Ascending aorta (tissue), 2 donors: ENCODE results near the gene EME1. TPM values are rescaled to one million over a fixed set of nuclear protein-coding genes. Genes with fewer than 3 reads are reported as not detected.
"Not testable (repeated sequence)": the region's sequence is repeated elsewhere in the genome, so short reads cannot be mapped to it uniquely, and the experiment has no call there.

Experiments used
- DNase-seq, 2 donors: peaks; one replicate each; pipeline ENCODE4 v3.0.0-alpha.2; 2019; ENCODE audit warnings: low spot score in 2 of 2
- H3K27ac ChIP-seq, 2 donors: fragments of 200-600 bp; sonication (generic); one replicate each; pipeline ENCODE4 v1.5.1; 2016 to 2017; ENCODE audit warnings: mild to moderate bottlenecking in 1 of 2
- H3K27me3 ChIP-seq: fragments of 200-600 bp; sonication (generic); one replicate; pipeline ENCODE4 v1.5.1; 2017
- H3K36me3 ChIP-seq, 2 donors: fragments of 200-600 bp; sonication (generic); one replicate each; pipeline ENCODE4 v1.5.1; 2016
- H3K4me1 ChIP-seq, 2 donors: fragments of 200-600 bp; sonication (generic); one replicate each; pipeline ENCODE4 v1.5.1; 2016 to 2017; ENCODE audit warnings: mild to moderate bottlenecking in 1 of 2
- H3K4me3 ChIP-seq, 2 donors: fragments of 200-600 bp; sonication (generic); one replicate each; pipeline ENCODE4 v1.5.1; 2016 to 2017; ENCODE audit warnings: mild to moderate bottlenecking in 1 of 2
- H3K9me3 ChIP-seq, 2 donors: fragments of 200-600 bp; sonication (generic); one replicate each; pipeline ENCODE4 v1.5.1; 2016
- CTCF ChIP-seq, 3 experiments: fragments of 200-600 bp in 2 of 3; fragments of 450-650 bp in 1 of 3; sonication (generic) in 2 of 3; IDR thresholded peaks; one replicate each; pipeline ENCODE4 v1.5.1; 2016 to 2019; ENCODE audit warnings: antibody characterized with exemption in 3 of 3, mild to moderate bottlenecking in 1 of 3, moderate library complexity in 1 of 3
- intact Hi-C: fragments of 100-400 bp; cut with DNase I; formaldehyde crosslinking; loops from one replicate; pipeline ENCODE4 v1.15.1; 2023
- total RNA-seq: library from RNA; depleted of rRNA; stranded (reverse); fragments of >200 nt; gene quantifications from one replicate; pipeline ENCODE4 v1.1.0, GENCODE V29; 2016

Gene EME1
- total RNA-seq, 1 donor from 2014 or later, result not detected

GRCh38 chr17:50330151-50330775 is 42.8 kb upstream of the EME1 start:
- no peak for DNase-seq
- TF ChIP-seq CTCF (IDR thresholded peaks at IDR 0.05), result no peak
- H3K9me3 ChIP-seq, result no peaks in the 10 kb centered on the region
- H3K4me3 ChIP-seq, result no peak overlapping the region
- H3K27me3 ChIP-seq, result no peaks in the 10 kb centered on the region
- H3K4me1 ChIP-seq, result no peaks in the 10 kb centered on the region
- no peak overlapping the region for H3K27ac ChIP-seq
- H3K36me3 ChIP-seq, result no peaks in the 10 kb centered on the region
- intact Hi-C loops, result no loop called here

GRCh38 chr17:50331085-50331791 is 41.8 kb upstream of the EME1 start:
- H3K4me1 ChIP-seq, result no peaks in the 10 kb centered on the region
- intact Hi-C loops, result no loop called here
- no peaks in the 10 kb centered on the region for H3K27me3 ChIP-seq
- no peak for DNase-seq
- no peaks in the 10 kb centered on the region for H3K36me3 ChIP-seq
- H3K4me3 ChIP-seq, result no peak overlapping the region
- H3K27ac ChIP-seq, result no peak overlapping the region
- no peak for TF ChIP-seq CTCF (IDR thresholded peaks at IDR 0.05)
- H3K9me3 ChIP-seq, result no peaks in the 10 kb centered on the region

GRCh38 chr17:50332196-50332595 is 40.8 kb upstream of the EME1 start:
- Histone ChIP-seq H3K9me3 (no peaks in the 10 kb centered on the region), H3K27me3 (no peaks in the 10 kb centered on the region), H3K4me1 (no peaks in the 10 kb centered on the region), H3K27ac (no peak overlapping the region), H3K4me3 (no peak overlapping the region), H3K36me3 (no peaks in the 10 kb centered on the region)
- no peak for DNase-seq
- no peak for TF ChIP-seq CTCF (IDR thresholded peaks at IDR 0.05)
- intact Hi-C loops, result no loop called here

- intact Hi-C loops, H3K4me3 ChIP-seq, H3K27ac ChIP-seq, DNase-seq, H3K27me3 ChIP-seq, H3K9me3 ChIP-seq, H3K36me3 ChIP-seq, H3K4me1 ChIP-seq: not testable (repeated sequence)
Measured at GRCh38 chr17:50333291-50334057, 39.6 kb upstream of the EME1 start.

GRCh38 chr17:50337956-50338355 is 35.1 kb upstream of the EME1 start:
- Histone ChIP-seq H3K9me3 (no peaks in the 10 kb centered on the region), H3K27ac (no peak overlapping the region), H3K4me1 (no peaks in the 10 kb centered on the region), H3K4me3 (no peak overlapping the region), H3K36me3 (no peaks in the 10 kb centered on the region), H3K27me3 (no peaks in the 10 kb centered on the region)
- no peak for DNase-seq
- TF ChIP-seq CTCF (IDR thresholded peaks at IDR 0.05), result no peak
- intact Hi-C loops, result no loop called here

GRCh38 chr17:50338645-50339044 is 34.4 kb upstream of the EME1 start:
- no peak overlapping the region for H3K4me3 ChIP-seq
- intact Hi-C loops, result no loop called here
- no peak for DNase-seq
- H3K4me1 ChIP-seq, result no peaks in the 10 kb centered on the region
- no peak for TF ChIP-seq CTCF (IDR thresholded peaks at IDR 0.05)
- H3K27me3 ChIP-seq, result no peaks in the 10 kb centered on the region
- no peak overlapping the region for H3K27ac ChIP-seq
- no peaks in the 10 kb centered on the region for H3K36me3 ChIP-seq
- H3K9me3 ChIP-seq, result no peaks in the 10 kb centered on the region
